ENCODE results near the gene NCOA7.

NCOA7 gene

DNA sequence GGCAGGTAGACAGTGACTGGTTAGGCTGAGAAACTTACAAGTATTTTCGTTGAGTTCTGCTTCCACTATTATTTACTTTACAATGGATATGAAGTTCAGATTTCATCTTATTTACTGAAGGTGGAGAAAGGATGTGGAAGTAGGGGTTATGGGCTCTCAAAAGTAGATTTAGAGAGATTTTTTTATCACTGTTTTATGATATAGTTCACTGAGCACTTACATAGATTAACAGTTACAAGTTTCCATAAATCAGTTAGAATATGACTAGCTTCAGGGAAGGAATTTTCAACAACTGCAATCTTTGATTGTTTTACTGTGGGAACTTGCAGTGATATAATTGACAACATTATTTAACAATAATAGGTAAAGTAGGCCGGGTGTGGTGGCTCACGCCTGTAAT lies 188.3 kb downstream of the NCOA7 start:
- Histone ChIP-seq H3K4me3 (ENCODE audit: low read depth in 1 of 2, low read length in 1 of 2) (no peak overlapping the region), H3K4me1 (ENCODE audit: control insufficient read depth in 1 of 2, insufficient read depth in 1 of 2, low read depth in 1 of 2, low read length in 1 of 2) (no peaks in the 10 kb centered on the region), H3K27ac (no peak overlapping the region), H3K36me3 (peaks cover 56% of the 10 kb centered on the region), H3K9me3 (no peaks in the 10 kb centered on the region), H3K27me3 (no peaks in the 10 kb centered on the region)
- TF ChIP-seq, protein P1, sequence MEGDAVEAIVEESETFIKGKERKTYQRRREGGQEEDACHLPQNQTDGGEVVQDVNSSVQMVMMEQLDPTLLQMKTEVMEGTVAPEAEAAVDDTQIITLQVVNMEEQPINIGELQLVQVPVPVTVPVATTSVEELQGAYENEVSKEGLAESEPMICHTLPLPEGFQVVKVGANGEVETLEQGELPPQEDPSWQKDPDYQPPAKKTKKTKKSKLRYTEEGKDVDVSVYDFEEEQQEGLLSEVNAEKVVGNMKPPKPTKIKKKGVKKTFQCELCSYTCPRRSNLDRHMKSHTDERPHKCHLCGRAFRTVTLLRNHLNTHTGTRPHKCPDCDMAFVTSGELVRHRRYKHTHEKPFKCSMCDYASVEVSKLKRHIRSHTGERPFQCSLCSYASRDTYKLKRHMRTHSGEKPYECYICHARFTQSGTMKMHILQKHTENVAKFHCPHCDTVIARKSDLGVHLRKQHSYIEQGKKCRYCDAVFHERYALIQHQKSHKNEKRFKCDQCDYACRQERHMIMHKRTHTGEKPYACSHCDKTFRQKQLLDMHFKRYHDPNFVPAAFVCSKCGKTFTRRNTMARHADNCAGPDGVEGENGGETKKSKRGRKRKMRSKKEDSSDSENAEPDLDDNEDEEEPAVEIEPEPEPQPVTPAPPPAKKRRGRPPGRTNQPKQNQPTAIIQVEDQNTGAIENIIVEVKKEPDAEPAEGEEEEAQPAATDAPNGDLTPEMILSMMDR (IDR thresholded peaks at IDR 0.05): no peak

Data from neutrophil (primary cell).